ENCODE data around the gene RAB1B. TPM values are rescaled to one million over a fixed set of nuclear protein-coding genes. Genes with fewer than 3 reads are reported as not detected.

The RAB1B gene
- total and polyA plus RNA-seq, 7 donors, result 120 to 163 (median 130) TPM

- Histone ChIP-seq H3K4me3 (no peak overlapping the region), H3K27ac (no peak overlapping the region), H3K36me3 (ENCODE audit: insufficient read depth in 1 of 2, low read depth in 1 of 2) (peaks cover 0 to 57% of the 10 kb centered on the region in 2 donors), H3K4me1 (no peaks in the 10 kb centered on the region), H3K27me3 (ENCODE audit: insufficient read depth in 3 of 3, low read length in 2 of 3) (no peaks in the 10 kb centered on the region), H3K9me3 (no peaks in the 10 kb centered on the region)
- TF ChIP-seq, protein P1, sequence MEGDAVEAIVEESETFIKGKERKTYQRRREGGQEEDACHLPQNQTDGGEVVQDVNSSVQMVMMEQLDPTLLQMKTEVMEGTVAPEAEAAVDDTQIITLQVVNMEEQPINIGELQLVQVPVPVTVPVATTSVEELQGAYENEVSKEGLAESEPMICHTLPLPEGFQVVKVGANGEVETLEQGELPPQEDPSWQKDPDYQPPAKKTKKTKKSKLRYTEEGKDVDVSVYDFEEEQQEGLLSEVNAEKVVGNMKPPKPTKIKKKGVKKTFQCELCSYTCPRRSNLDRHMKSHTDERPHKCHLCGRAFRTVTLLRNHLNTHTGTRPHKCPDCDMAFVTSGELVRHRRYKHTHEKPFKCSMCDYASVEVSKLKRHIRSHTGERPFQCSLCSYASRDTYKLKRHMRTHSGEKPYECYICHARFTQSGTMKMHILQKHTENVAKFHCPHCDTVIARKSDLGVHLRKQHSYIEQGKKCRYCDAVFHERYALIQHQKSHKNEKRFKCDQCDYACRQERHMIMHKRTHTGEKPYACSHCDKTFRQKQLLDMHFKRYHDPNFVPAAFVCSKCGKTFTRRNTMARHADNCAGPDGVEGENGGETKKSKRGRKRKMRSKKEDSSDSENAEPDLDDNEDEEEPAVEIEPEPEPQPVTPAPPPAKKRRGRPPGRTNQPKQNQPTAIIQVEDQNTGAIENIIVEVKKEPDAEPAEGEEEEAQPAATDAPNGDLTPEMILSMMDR (IDR thresholded peaks at IDR 0.05), result no peak
- 87 to 93% (median 92%) methylated on average over 13 of the region's 13 CpGs for whole genome bisulfite sequencing, 3 donors
- ATAC-seq, result no peak
- intact Hi-C loops (cut with DNase I), result loop anchor here in 1 of 2 donors (1.0 kb wide), 1 partner anchor 38 kb away; no protein-coding TSS in a partner anchor
- peak in 1 of 2 donors; percentile 20 for DNase-seq
Measured at GRCh38 chr11:66221012-66221411, 47.4 kb upstream of the RAB1B start.

DNA sequence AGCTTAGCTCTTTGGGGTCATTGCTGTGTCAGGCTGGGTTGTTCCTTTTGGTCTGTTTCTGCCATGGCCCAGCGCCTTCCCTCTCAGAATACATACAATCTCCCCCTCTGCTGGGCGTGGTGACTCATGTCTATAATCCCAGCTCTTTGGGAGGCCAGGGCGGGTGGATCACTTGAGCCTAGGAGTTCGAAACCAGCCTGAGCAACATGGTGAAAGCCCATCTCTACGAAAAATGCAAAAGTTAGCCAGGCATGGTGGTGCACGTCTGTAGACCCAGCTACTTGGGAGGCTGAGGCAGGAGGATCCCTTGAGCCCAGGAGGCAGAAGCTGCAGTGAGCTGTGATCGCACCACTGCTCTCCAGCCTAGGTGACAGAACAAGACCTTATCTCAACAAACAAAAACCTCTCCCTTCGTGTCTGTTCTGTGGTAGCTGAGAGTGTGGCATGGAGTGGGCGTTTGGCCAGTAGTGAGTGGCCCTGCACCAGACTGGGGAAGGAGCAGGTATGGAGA, 46.7 kb upstream of the RAB1B start:
- 83 to 85% (median 84%) methylated on average over 9 of the region's 9 CpGs for WGBS, 3 donors
- peak in 1 of 4 donors; percentile 18 for ATAC-seq
- intact Hi-C loops (cut with DNase I), result loop anchor here (1.0 kb wide), 3 partner anchors 37 to 61 kb away; no protein-coding TSS in a partner anchor
- Histone ChIP-seq H3K36me3 (ENCODE audit: insufficient read depth in 1 of 2, low read depth in 1 of 2) (peaks cover 0 to 50% of the 10 kb centered on the region in 2 donors), H3K4me1 (no peaks in the 10 kb centered on the region), H3K27ac (no peak overlapping the region), H3K4me3 (no peak overlapping the region), H3K27me3 (ENCODE audit: insufficient read depth in 3 of 3, low read length in 2 of 3) (no peaks in the 10 kb centered on the region), H3K9me3 (no peaks in the 10 kb centered on the region)
- peak in 1 of 2 donors; percentile 26 for DNase-seq
- TF ChIP-seq, protein P1 (IDR thresholded peaks at IDR 0.05), result no peak

GRCh38 chr11:66222358-66223149, 45.9 kb upstream of the RAB1B start:
- DNase-seq (peak; percentile 86 to 93), ATAC-seq (peak; percentile 94 to 99 (median 98))
- TF ChIP-seq, protein P1 (IDR thresholded peaks at IDR 0.05), result peak; percentile 98
- H3K36me3 ChIP-seq (ENCODE audit: insufficient read depth in 1 of 2, low read depth in 1 of 2), result peaks cover 0 to 44% of the 10 kb centered on the region in 2 donors
- no peaks in the 10 kb centered on the region for H3K4me1 ChIP-seq
- H3K27ac ChIP-seq, result no peak overlapping the region
- no peaks in the 10 kb centered on the region for H3K9me3 ChIP-seq
- no peak overlapping the region for H3K4me3 ChIP-seq
- intact Hi-C loops (cut with DNase I), result loop anchor here in 1 of 2 donors (1.0 kb wide), 2 partner anchors 36 to 60 kb away; no protein-coding TSS in a partner anchor
- no peaks in the 10 kb centered on the region for H3K27me3 ChIP-seq (ENCODE audit: insufficient read depth in 3 of 3, low read length in 2 of 3)
- 26% methylated on average over 21 of the region's 21 CpGs for WGBS, 3 donors

DNA sequence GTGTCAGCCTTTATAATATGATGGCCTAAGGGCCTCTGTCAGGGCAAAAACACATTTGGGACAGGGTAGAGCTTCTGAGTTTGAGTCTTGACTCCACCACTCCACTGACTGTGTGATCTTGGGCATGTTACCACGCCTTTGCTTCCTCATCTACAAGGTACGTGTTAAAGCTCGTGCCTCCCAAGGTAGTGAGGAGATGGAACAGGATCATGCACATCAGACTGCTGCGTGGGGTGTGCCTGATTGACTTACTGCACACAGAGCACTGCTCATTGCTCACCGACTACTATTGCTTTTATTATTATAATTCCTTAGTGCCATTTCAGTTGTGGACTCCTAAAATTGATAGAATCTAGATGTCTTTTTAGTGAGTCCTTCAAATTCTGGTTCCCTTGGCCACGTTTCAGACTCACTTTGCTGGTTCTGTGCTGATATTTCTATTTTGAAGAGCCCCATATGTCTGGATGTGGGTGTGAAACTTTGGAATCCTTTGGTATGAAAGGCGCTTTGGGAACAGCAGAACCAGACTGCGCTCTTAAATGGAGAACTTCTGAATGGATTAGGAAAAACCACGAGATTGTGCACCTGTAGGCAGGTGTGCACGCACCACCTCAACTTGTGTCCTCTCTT, 44.1 kb upstream of the RAB1B start:
- H3K27ac ChIP-seq, result no peak overlapping the region
- TF ChIP-seq, protein P1 (IDR thresholded peaks at IDR 0.05), result no peak
- H3K27me3 ChIP-seq (ENCODE audit: insufficient read depth in 3 of 3, low read length in 2 of 3), result no peaks in the 10 kb centered on the region
- H3K9me3 ChIP-seq, result no peaks in the 10 kb centered on the region
- no peaks in the 10 kb centered on the region for H3K4me1 ChIP-seq
- intact Hi-C loops (cut with DNase I), result no loop called here
- WGBS, 3 donors, result 92 to 93% (median 92%) methylated on average over 10 of the region's 10 CpGs
- no peak for ATAC-seq
- no peak overlapping the region for H3K4me3 ChIP-seq
- H3K36me3 ChIP-seq (ENCODE audit: insufficient read depth in 1 of 2, low read depth in 1 of 2), result peaks cover 0 to 39% of the 10 kb centered on the region in 2 donors
- DNase-seq, result peak in 1 of 2 donors; percentile 6
